ENCODE measurements around the gene NEUROG2.
A peak's percentile ranks its signal among the peaks of the same experiment; 100 is the strongest.
"Not testable (repeated sequence)": the region's sequence is repeated elsewhere in the genome, so short reads cannot be mapped to it uniquely, and the experiment has no call there.

The NEUROG2 gene

GRCh38 chr4:112516066-112516470, at the start of gene NEUROG2:
Gene NEUROG2 (minus strand): TSS chr4:112516180. CDS start chr4:112515475, 705 bp downstream.
- no peak for DNase-seq

GRCh38 chr4:112564706-112565270, 48.8 kb upstream of the NEUROG2 start:
- no peak for DNase-seq

GRCh38 chr4:112563431-112564200, 47.6 kb upstream of the NEUROG2 start:
- peak; percentile 8 for DNase-seq

- no peak for DNase-seq
Measured at GRCh38 chr4:112562254-112562879, 46.4 kb upstream of the NEUROG2 start.

GRCh38 chr4:112560084-112560483, 44.1 kb upstream of the NEUROG2 start:
- DNase-seq = no peak

- no peak for DNase-seq
Measured at GRCh38 chr4:112559053-112559452, 43.1 kb upstream of the NEUROG2 start.

GRCh38 chr4:112557676-112558411, 41.9 kb upstream of the NEUROG2 start:
- no peak for DNase-seq

GRCh38 chr4:112554271-112554670, 38.3 kb upstream of the NEUROG2 start:
- not testable (repeated sequence) for DNase-seq

GRCh38 chr4:112552668-112553067, 36.7 kb upstream of the NEUROG2 start:
- no peak for DNase-seq

GRCh38 chr4:112550728-112551127, 34.7 kb upstream of the NEUROG2 start:
- DNase-seq = no peak

- no peak for DNase-seq
Measured at GRCh38 chr4:112546476-112546875, 30.5 kb upstream of the NEUROG2 start.

- DNase-seq = no peak
Measured at GRCh38 chr4:112545346-112545745, 29.4 kb upstream of the NEUROG2 start.

- DNase-seq = no peak
Measured at GRCh38 chr4:112540695-112541094, 24.7 kb upstream of the NEUROG2 start.

- no peak for DNase-seq
Measured at GRCh38 chr4:112536123-112536522, 20.1 kb upstream of the NEUROG2 start.

GRCh38 chr4:112532267-112532666, 16.3 kb upstream of the NEUROG2 start:
- no peak for DNase-seq

GRCh38 chr4:112531146-112531545, 15.2 kb upstream of the NEUROG2 start:
- DNase-seq = no peak

GRCh38 chr4:112526061-112526460, 10.1 kb upstream of the NEUROG2 start:
- no peak for DNase-seq

- peak; percentile 62 for DNase-seq
Measured at GRCh38 chr4:112523764-112524505, 8.0 kb upstream of the NEUROG2 start.

- no peak for DNase-seq
Measured at GRCh38 chr4:112523008-112523721, 7.2 kb upstream of the NEUROG2 start.

GRCh38 chr4:112522431-112522830, 6.5 kb upstream of the NEUROG2 start:
- DNase-seq = not testable (repeated sequence)

GRCh38 chr4:112521123-112522023, 5.4 kb upstream of the NEUROG2 start:
- no peak for DNase-seq
